ENCODE measurements around the gene KRIT1. TPM values are rescaled to one million over a fixed set of nuclear protein-coding genes. Genes with fewer than 3 reads are reported as not detected.
A peak's percentile ranks its signal among the peaks of the same experiment; 100 is the strongest.
"Not testable (repeated sequence)": the region's sequence is repeated elsewhere in the genome, so short reads cannot be mapped to it uniquely, and the experiment has no call there.

KRIT1 gene
- total RNA-seq, 1 experiment from 2014 or later, result 59.3 TPM

GRCh38 chr7:92255308-92255707, 9.6 kb upstream of the KRIT1 start:
- DNase-seq (ENCODE audit: low read depth, low spot score), result no peak
- in situ Hi-C loops (cut with HindIII; ENCODE audit: low pct_unique_long_range_greater_than_20kb, low sequenced_read_pairs), result no loop called here

- DNase-seq (ENCODE audit: low read depth, low spot score); in situ Hi-C loops (cut with HindIII; ENCODE audit: low pct_unique_long_range_greater_than_20kb, low sequenced_read_pairs): not testable (repeated sequence)
These were observed 9.1 kb upstream of the KRIT1 start for GRCh38 chr7:92254800-92255199.

- no peak for DNase-seq (ENCODE audit: low read depth, low spot score)
- in situ Hi-C loops (cut with HindIII; ENCODE audit: low pct_unique_long_range_greater_than_20kb, low sequenced_read_pairs), result no loop called here
These were observed 7.5 kb upstream of the KRIT1 start for GRCh38 chr7:92253251-92253650.

GRCh38 chr7:92251181-92251580, 5.5 kb upstream of the KRIT1 start:
- in situ Hi-C loops (cut with HindIII; ENCODE audit: low pct_unique_long_range_greater_than_20kb, low sequenced_read_pairs), result no loop called here
- peak; percentile 40 for DNase-seq (ENCODE audit: low read depth, low spot score)

GRCh38 chr7:92250603-92251002, 4.9 kb upstream of the KRIT1 start:
- no peak for DNase-seq (ENCODE audit: low read depth, low spot score)
- in situ Hi-C loops (cut with HindIII; ENCODE audit: low pct_unique_long_range_greater_than_20kb, low sequenced_read_pairs), result no loop called here

- in situ Hi-C loops (cut with HindIII; ENCODE audit: low pct_unique_long_range_greater_than_20kb, low sequenced_read_pairs), result no loop called here
- DNase-seq (ENCODE audit: low read depth, low spot score), result peak; percentile 32
These were observed 817 bp upstream of the KRIT1 start for GRCh38 chr7:92246360-92247101.

GRCh38 chr7:92244808-92245486, 767 bp downstream of the KRIT1 start:
- DNase-seq (ENCODE audit: low read depth, low spot score), result no peak
- in situ Hi-C loops (cut with HindIII; ENCODE audit: low pct_unique_long_range_greater_than_20kb, low sequenced_read_pairs), result no loop called here

GRCh38 chr7:92242972-92243371, 2.7 kb downstream of the KRIT1 start:
- no peak for DNase-seq (ENCODE audit: low read depth, low spot score)
- in situ Hi-C loops (cut with HindIII; ENCODE audit: low pct_unique_long_range_greater_than_20kb, low sequenced_read_pairs), result no loop called here

- in situ Hi-C loops (cut with HindIII; ENCODE audit: low pct_unique_long_range_greater_than_20kb, low sequenced_read_pairs), result no loop called here
These were observed 15.2 kb downstream of the KRIT1 start for GRCh38 chr7:92230547-92230946.

GRCh38 chr7:92228742-92229141, 17.0 kb downstream of the KRIT1 start:
- in situ Hi-C loops (cut with HindIII; ENCODE audit: low pct_unique_long_range_greater_than_20kb, low sequenced_read_pairs), result no loop called here
- no peak for DNase-seq (ENCODE audit: low read depth, low spot score)

More at GRCh38 chr7:92230547-92230946, 15.2 kb downstream of the KRIT1 start:
- no peak for DNase-seq (ENCODE audit: low read depth, low spot score)

GRCh38 chr7:92228100-92228499, 17.6 kb downstream of the KRIT1 start:
- in situ Hi-C loops (cut with HindIII; ENCODE audit: low pct_unique_long_range_greater_than_20kb, low sequenced_read_pairs), result no loop called here

GRCh38 chr7:92226981-92227380, 18.7 kb downstream of the KRIT1 start:
- in situ Hi-C loops (cut with HindIII; ENCODE audit: low pct_unique_long_range_greater_than_20kb, low sequenced_read_pairs), result no loop called here
- DNase-seq (ENCODE audit: low read depth, low spot score), result no peak

More at GRCh38 chr7:92228100-92228499, 17.6 kb downstream of the KRIT1 start:
- DNase-seq (ENCODE audit: low read depth, low spot score), result no peak

GRCh38 chr7:92221766-92222165, 23.9 kb downstream of the KRIT1 start:
- no peak for DNase-seq (ENCODE audit: low read depth, low spot score)
- in situ Hi-C loops (cut with HindIII; ENCODE audit: low pct_unique_long_range_greater_than_20kb, low sequenced_read_pairs), result no loop called here

GRCh38 chr7:92206672-92207071, 39.0 kb downstream of the KRIT1 start:
- DNase-seq (ENCODE audit: low read depth, low spot score), result no peak
- in situ Hi-C loops (cut with HindIII; ENCODE audit: low pct_unique_long_range_greater_than_20kb, low sequenced_read_pairs), result no loop called here

- in situ Hi-C loops (cut with HindIII; ENCODE audit: low pct_unique_long_range_greater_than_20kb, low sequenced_read_pairs), result no loop called here
- DNase-seq (ENCODE audit: low read depth, low spot score), result no peak
These were observed 39.7 kb downstream of the KRIT1 start for GRCh38 chr7:92205987-92206386.

- no peak for DNase-seq (ENCODE audit: low read depth, low spot score)
- in situ Hi-C loops (cut with HindIII; ENCODE audit: low pct_unique_long_range_greater_than_20kb, low sequenced_read_pairs), result no loop called here
These were observed 44.9 kb downstream of the KRIT1 start for GRCh38 chr7:92200791-92201190.

- DNase-seq (ENCODE audit: low read depth, low spot score), result no peak
- in situ Hi-C loops (cut with HindIII; ENCODE audit: low pct_unique_long_range_greater_than_20kb, low sequenced_read_pairs), result no loop called here
These were observed 53.4 kb downstream of the KRIT1 start for GRCh38 chr7:92192326-92192725.

GRCh38 chr7:92189246-92189645, 56.5 kb downstream of the KRIT1 start:
- DNase-seq (ENCODE audit: low read depth, low spot score); in situ Hi-C loops (cut with HindIII; ENCODE audit: low pct_unique_long_range_greater_than_20kb, low sequenced_read_pairs): not testable (repeated sequence)

GRCh38 chr7:92184294-92184693, 61.4 kb downstream of the KRIT1 start:
- in situ Hi-C loops (cut with HindIII; ENCODE audit: low pct_unique_long_range_greater_than_20kb, low sequenced_read_pairs); DNase-seq (ENCODE audit: low read depth, low spot score): not testable (repeated sequence)
